BJ (cell line): ENCODE data around the gene MIA3. TPM values are rescaled to one million over a fixed set of nuclear protein-coding genes. Genes with fewer than 3 reads are reported as not detected.

ENCODE experiments used
- CTCF ChIA-PET: fragments of 350-600 bp; formaldehyde crosslinking; extraction: SDS; loops from one replicate; lab custom pipeline; 2021; ENCODE audit warnings: antibody characterized with exemption, inconsistent platforms; lab: Yijun Ruan, JAX
- POLR2A ChIA-PET: fragments of 300-600 bp; sonication (Branson Sonifier 250); formaldehyde crosslinking; extraction: SDS; loops from one replicate; lab custom pipeline; 2021; ENCODE audit warnings: antibody characterized with exemption; lab: Charles Lee
- DNase-seq: peaks from one replicate; pipeline ENCODE4 v3.0.0-alpha.2; 2011; ENCODE audit warnings: low read depth
- H3K27me3 ChIP-seq: 2 replicates; pipeline ENCODE4 v1.6.0; 2011; ENCODE audit warnings: low read length; ENCODE audit not compliant: control insufficient read depth, insufficient read depth
- H3K36me3 ChIP-seq: 2 replicates; pipeline ENCODE4 v1.5.1; 2011; ENCODE audit warnings: low read length; ENCODE audit not compliant: control insufficient read depth, insufficient read depth
- H3K4me3 ChIP-seq: 2 replicates; pipeline ENCODE4 v1.5.1; 2011; ENCODE audit warnings: low read depth, mild to moderate bottlenecking, control low read depth, low read length
- CTCF ChIP-seq: IDR thresholded peaks from 2 replicates; pipeline ENCODE4 v1.5.1; 2011; ENCODE audit warnings: low read depth, mild to moderate bottlenecking, control low read depth, inconsistent platforms, low read length, moderate library complexity; ENCODE audit not compliant: insufficient read depth
- polyA plus RNA-seq: library from polyadenylated mRNA; depleted of rRNA; stranded (reverse); fragments of >200 nt; gene quantifications from 2 replicates; pipeline ENCODE4 v1.2.3, GENCODE V29; 2011

MIA3 gene
- polyA plus RNA-seq, 1 experiment, result 79.3 TPM

- CTCF ChIA-PET, result interaction anchor here (0.5 to 1.4 kb wide), 2 partner anchors 8 to 19 kb away, joined by 3 to 4 read pairs; no protein-coding TSS in a partner anchor
- POLR2A ChIA-PET, result no interaction called here
These were observed 35.4 kb downstream of the MIA3 start for GRCh38 chr1:222653178-222653827.

GRCh38 chr1:222654849-222655248, 37.0 kb downstream of the MIA3 start:
- no peak for DNase-seq
- no peak for TF ChIP-seq CTCF
- ChIA-PET CTCF (no interaction called here), POLR2A (no interaction called here)
- Histone ChIP-seq H3K36me3 (peaks cover 8% of the 10 kb centered on the region), H3K4me3 (no peak overlapping the region), H3K27me3 (no peaks in the 10 kb centered on the region)

More at GRCh38 chr1:222653178-222653827, 35.4 kb downstream of the MIA3 start:
- Histone ChIP-seq H3K4me3 (no peak overlapping the region), H3K27me3 (no peaks in the 10 kb centered on the region), H3K36me3 (peaks cover 8% of the 10 kb centered on the region)
- DNase-seq, result no peak
- TF ChIP-seq CTCF, result no peak

GRCh38 chr1:222656391-222657155, 38.7 kb downstream of the MIA3 start:
- Histone ChIP-seq H3K36me3 (peaks cover 8% of the 10 kb centered on the region), H3K27me3 (no peaks in the 10 kb centered on the region), H3K4me3 (no peak overlapping the region)
- CTCF ChIA-PET, result no interaction called here
- POLR2A ChIA-PET, result no interaction called here
- no peak for TF ChIP-seq CTCF
- DNase-seq, result no peak

- H3K4me3 ChIP-seq, result no peak overlapping the region
- DNase-seq, result no peak
- peaks cover 6% of the 10 kb centered on the region for H3K36me3 ChIP-seq
- H3K27me3 ChIP-seq, result no peaks in the 10 kb centered on the region
- CTCF ChIA-PET, result interaction anchor here (1.0 to 1.4 kb wide), 3 partner anchors 8 to 97 kb away, joined by 3 to 5 read pairs (median 3); no protein-coding TSS in a partner anchor
- POLR2A ChIA-PET, result no interaction called here
- no peak for TF ChIP-seq CTCF
These were observed 40.0 kb downstream of the MIA3 start for GRCh38 chr1:222657899-222658298.

- H3K36me3 ChIP-seq, result peaks cover 15% of the 10 kb centered on the region
- ChIA-PET POLR2A (no interaction called here), CTCF (no interaction called here)
- DNase-seq, result no peak
- no peak for TF ChIP-seq CTCF
- no peaks in the 10 kb centered on the region for H3K27me3 ChIP-seq
- H3K4me3 ChIP-seq, result no peak overlapping the region
These were observed 45.6 kb downstream of the MIA3 start for GRCh38 chr1:222663431-222663934.
